Measurements from ENCODE around the gene TBC1D25. TPM values are rescaled to one million over a fixed set of nuclear protein-coding genes. Genes with fewer than 3 reads are reported as not detected.

TBC1D25 gene
- total and polyA plus RNA-seq, 12 donors: 6.1 to 22.6 (median 18.2) TPM

- Histone ChIP-seq H3K4me1 (peaks cover 0 to 13% (median 4%) of the 10 kb centered on the region in 9 donors), H3K27me3 (no peaks in the 10 kb centered on the region), H3K36me3 (peaks cover 0 to 65% (median 6%) of the 10 kb centered on the region in 9 donors), H3K9me3 (no peaks in the 10 kb centered on the region), H3K4me3 (no peak overlapping the region), H3K27ac (no peak overlapping the region)
- 90 to 91% methylated on average over 18 to 19 of the region's 19 CpGs for WGBS, 2 donors
- intact Hi-C loops (cut with DNase I): no loop called here
- no peak for TF ChIP-seq CTCF (IDR thresholded peaks at IDR 0.05)
- ATAC-seq (no peak), DNase-seq (no peak)
Measured at GRCh38 chrX:48600226-48600625, 60.7 kb downstream of the TBC1D25 start.

GRCh38 chrX:48601741-48602394, 62.4 kb downstream of the TBC1D25 start:
- 80 to 85% methylated on average over 16 to 17 of the region's 17 CpGs for WGBS, 2 donors
- TF ChIP-seq CTCF (IDR thresholded peaks at IDR 0.05): no peak
- ATAC-seq: no peak
- peaks cover 0 to 67% (median 6%) of the 10 kb centered on the region in 9 donors for H3K36me3 ChIP-seq
- H3K4me3 ChIP-seq: no peak overlapping the region
- DNase-seq: no peak
- H3K4me1 ChIP-seq: peaks cover 0 to 13% (median 4%) of the 10 kb centered on the region in 9 donors
- intact Hi-C loops (cut with DNase I): no loop called here
- H3K27me3 ChIP-seq: no peaks in the 10 kb centered on the region
- H3K9me3 ChIP-seq: no peaks in the 10 kb centered on the region
- H3K27ac ChIP-seq: no peak overlapping the region

GRCh38 chrX:48604701-48605100, 65.2 kb downstream of the TBC1D25 start:
- DNase-seq: no peak
- intact Hi-C loops (cut with DNase I): no loop called here
- WGBS, 2 donors: 93% methylated on average over 16 of the region's 16 CpGs

GRCh38 chrX:48606091-48606490, 66.6 kb downstream of the TBC1D25 start:
- Histone ChIP-seq H3K27me3 (no peaks in the 10 kb centered on the region), H3K4me1 (no peaks in the 10 kb centered on the region), H3K36me3 (peaks cover 0 to 43% (median 0%) of the 10 kb centered on the region in 9 donors), H3K27ac (no peak overlapping the region), H3K9me3 (no peaks in the 10 kb centered on the region), H3K4me3 (no peak overlapping the region)
- intact Hi-C loops (cut with DNase I): no loop called here
- ATAC-seq: peak in 2 of 8 donors; percentile 25 to 42
- 70 to 75% methylated on average over 6 of the region's 6 CpGs for WGBS, 2 donors
- no peak for DNase-seq
- no peak for TF ChIP-seq CTCF (IDR thresholded peaks at IDR 0.05)

More at GRCh38 chrX:48604701-48605100, 65.2 kb downstream of the TBC1D25 start:
- Histone ChIP-seq H3K36me3 (peaks cover 0 to 56% (median 0%) of the 10 kb centered on the region in 9 donors), H3K9me3 (no peaks in the 10 kb centered on the region), H3K27me3 (no peaks in the 10 kb centered on the region), H3K4me3 (no peak overlapping the region), H3K27ac (no peak overlapping the region), H3K4me1 (no peaks in the 10 kb centered on the region)
- ATAC-seq: no peak
- no peak for TF ChIP-seq CTCF (IDR thresholded peaks at IDR 0.05)

Measured in heart right ventricle (tissue), 16 donors.